GM19395 (cell line): ENCODE results near the gene THADA.

ENCODE experiments used
- ATAC-seq: cut with Tn5 transposase; IDR thresholded peaks from one replicate; pipeline ENCODE4 v1.9.1; 2021; ENCODE audit warnings: mild to moderate bottlenecking, moderate library complexity; ENCODE audit not compliant: unreplicated experiment

THADA gene

GRCh38 chr2:43217228-43218154, 378.3 kb downstream of the THADA start:
- no peak for ATAC-seq

- no peak for ATAC-seq
Observed at GRCh38 chr2:43216629-43217028, 379.2 kb downstream of the THADA start.

GRCh38 chr2:43215673-43216255, 380.1 kb downstream of the THADA start:
- ATAC-seq: no peak

- no peak for ATAC-seq
Observed at GRCh38 chr2:43214253-43214652, 381.6 kb downstream of the THADA start.

- ATAC-seq: no peak
Observed at GRCh38 chr2:43212931-43213330, 382.9 kb downstream of the THADA start.

- ATAC-seq: no peak
Observed at GRCh38 chr2:43212216-43212835, 383.5 kb downstream of the THADA start.

GRCh38 chr2:43210467-43211303, 385.2 kb downstream of the THADA start:
- no peak for ATAC-seq

GRCh38 chr2:43210125-43210466, 385.7 kb downstream of the THADA start:
- no peak for ATAC-seq

GRCh38 chr2:43209204-43209717, 386.6 kb downstream of the THADA start:
- ATAC-seq: no peak

GRCh38 chr2:43207553-43208300, 388.1 kb downstream of the THADA start:
- no peak for ATAC-seq

GRCh38 chr2:43206602-43207001, 389.2 kb downstream of the THADA start:
- ATAC-seq: no peak

- ATAC-seq: no peak
Observed at GRCh38 chr2:43203373-43203772, 392.5 kb downstream of the THADA start.

GRCh38 chr2:43202289-43202688, 393.5 kb downstream of the THADA start:
- ATAC-seq: no peak

GRCh38 chr2:43201497-43201896, 394.3 kb downstream of the THADA start:
- no peak for ATAC-seq

- ATAC-seq: no peak
Observed at GRCh38 chr2:43201016-43201415, 394.8 kb downstream of the THADA start.

- ATAC-seq: no peak
Observed at GRCh38 chr2:43199492-43200488, 396.0 kb downstream of the THADA start.

- ATAC-seq: no peak
Observed at GRCh38 chr2:43198263-43198662, 397.6 kb downstream of the THADA start.

- no peak for ATAC-seq
Observed at GRCh38 chr2:43197588-43197896, 398.3 kb downstream of the THADA start.
